HG03066 (cell line): ENCODE results near the gene GRB7.
A peak's percentile ranks its signal among the peaks of the same experiment; 100 is the strongest.

Source experiments
- ATAC-seq: cut with Tn5 transposase; IDR thresholded peaks from one replicate; pipeline ENCODE4 v1.9.1; 2021; ENCODE audit warnings: low read depth; ENCODE audit not compliant: unreplicated experiment

Gene GRB7

GRCh38 chr17:39794249-39794970 is 56.7 kb downstream of the GRB7 start:
- ATAC-seq, result peak; percentile 88
